H9 (cell line): Measurements from ENCODE around the gene CPNE2. TPM values are rescaled to one million over a fixed set of nuclear protein-coding genes. Genes with fewer than 3 reads are reported as not detected.

ENCODE experiments used
- DNase-seq: peaks from one replicate; pipeline ENCODE4 v3.0.0-alpha.2; 2017
- H2AFZ ChIP-seq: one replicate; pipeline ENCODE4 v1.6.1; 2013; ENCODE audit warnings: mild to moderate bottlenecking, low read length, control low read depth, moderate library complexity
- H2AK5ac ChIP-seq: 2 replicates; pipeline ENCODE4 v1.6.1; 2013; ENCODE audit warnings: low read length, control low read depth, mixed read lengths; ENCODE audit not compliant: insufficient read length
- H2BK120ac ChIP-seq: one replicate; pipeline ENCODE4 v1.6.1; 2013; ENCODE audit warnings: low read depth, mild to moderate bottlenecking, low read length, control low read depth, inconsistent platforms; ENCODE audit not compliant: poor library complexity, severe bottlenecking
- H2BK12ac ChIP-seq: 2 replicates; pipeline ENCODE4 v1.6.1; 2013; ENCODE audit warnings: low read length, control low read depth, mixed read lengths, low read depth; ENCODE audit not compliant: insufficient read length
- H2BK15ac ChIP-seq: 2 replicates; pipeline ENCODE4 v1.6.1; 2013; ENCODE audit warnings: low read depth, low read length, control low read depth
- H2BK20ac ChIP-seq: one replicate; pipeline ENCODE4 v1.6.1; 2013; ENCODE audit warnings: low read depth, mild to moderate bottlenecking, low read length, control low read depth, inconsistent platforms; ENCODE audit not compliant: poor library complexity, severe bottlenecking
- H2BK5ac ChIP-seq: 2 replicates; pipeline ENCODE4 v1.6.1; 2013; ENCODE audit warnings: low read length, control low read depth, mixed read lengths; ENCODE audit not compliant: insufficient read length
- H3K14ac ChIP-seq: 2 replicates; pipeline ENCODE4 v1.6.1; 2013; ENCODE audit warnings: low read length, control low read depth; ENCODE audit not compliant: insufficient read depth
- H3K18ac ChIP-seq: 2 replicates; pipeline ENCODE4 v1.6.1; 2013; ENCODE audit warnings: low read depth, mild to moderate bottlenecking, mixed read lengths, low read length, control low read depth; ENCODE audit not compliant: insufficient read length
- H3K23ac ChIP-seq: 2 replicates; pipeline ENCODE4 v1.6.1; 2013; ENCODE audit warnings: low read length, control low read depth, mixed read lengths, low read depth; ENCODE audit not compliant: insufficient read length
- H3K23me2 ChIP-seq: 2 replicates; pipeline ENCODE4 v1.6.1; 2013; ENCODE audit warnings: low read depth, mild to moderate bottlenecking, mixed read lengths, low read length, control low read depth; ENCODE audit not compliant: insufficient read length, poor library complexity, severe bottlenecking
- H3K27ac ChIP-seq: 2 replicates; pipeline ENCODE4 v1.5.1; 2013; ENCODE audit warnings: low read length, control low read depth, mixed read lengths, low read depth; ENCODE audit not compliant: insufficient read length
- H3K27me3 ChIP-seq: 2 replicates; pipeline ENCODE4 v1.6.1; 2013; ENCODE audit warnings: low read length, control low read depth, inconsistent platforms; ENCODE audit not compliant: insufficient read depth
- H3K4ac ChIP-seq: 2 replicates; pipeline ENCODE4 v1.6.1; 2013; ENCODE audit warnings: low read depth, mild to moderate bottlenecking, control low read depth, inconsistent platforms, low read length, moderate library complexity
- H3K4me1 ChIP-seq: 2 replicates; pipeline ENCODE4 v1.6.1; 2013; ENCODE audit warnings: low read length, control low read depth, inconsistent platforms; ENCODE audit not compliant: insufficient read depth
- H3K4me2 ChIP-seq: 2 replicates; pipeline ENCODE4 v1.6.1; 2013; ENCODE audit warnings: low read length, control low read depth, mixed read lengths; ENCODE audit not compliant: insufficient read length, insufficient read depth
- H3K56ac ChIP-seq: 2 replicates; pipeline ENCODE4 v1.6.1; 2013; ENCODE audit warnings: low read depth, mild to moderate bottlenecking, mixed read lengths, low read length, control low read depth; ENCODE audit not compliant: insufficient read length
- H3K79me1 ChIP-seq: 2 replicates; pipeline ENCODE4 v1.6.1; 2013; ENCODE audit warnings: low read depth, mild to moderate bottlenecking, moderate library complexity, low read length, control low read depth, inconsistent platforms; ENCODE audit not compliant: insufficient read depth, poor library complexity, severe bottlenecking
- H3K79me2 ChIP-seq: 2 replicates; pipeline ENCODE4 v1.6.1; 2013; ENCODE audit warnings: low read length, control low read depth, inconsistent platforms; ENCODE audit not compliant: insufficient read depth
- H3K9ac ChIP-seq: 2 replicates; pipeline ENCODE4 v1.6.1; 2013; ENCODE audit warnings: low read length, control low read depth, mixed read lengths; ENCODE audit not compliant: insufficient read length; ENCODE audit errors: extremely low read depth
- H3K9me3 ChIP-seq: one replicate; pipeline ENCODE4 v1.6.1; 2013; ENCODE audit warnings: low read depth, low read length, inconsistent platforms; ENCODE audit not compliant: control insufficient read depth
- H3T11ph ChIP-seq: one replicate; pipeline ENCODE4 v1.6.1; 2013; ENCODE audit warnings: mild to moderate bottlenecking, low read length, control low read depth, inconsistent platforms
- H4K20me1 ChIP-seq: one replicate; pipeline ENCODE4 v1.6.1; 2013; ENCODE audit not compliant: control insufficient read depth, insufficient read length, insufficient read depth
- H4K5ac ChIP-seq: 2 replicates; pipeline ENCODE4 v1.6.1; 2013; ENCODE audit warnings: low read depth, mild to moderate bottlenecking, mixed read lengths, low read length, control low read depth; ENCODE audit not compliant: insufficient read length
- H4K8ac ChIP-seq: replicated peaks from 2 replicates; pipeline ENCODE4 v1.6.1; 2013; ENCODE audit warnings: low read length, control low read depth, mixed read lengths, low read depth; ENCODE audit not compliant: insufficient read length
- H4K91ac ChIP-seq: 2 replicates; pipeline ENCODE4 v1.6.1; 2013; ENCODE audit warnings: low read depth, mild to moderate bottlenecking, moderate library complexity, mixed read lengths, low read length, control low read depth; ENCODE audit not compliant: insufficient read length
- H3K27ac Mint-ChIP-seq, 3 experiments: 2 replicates in 2 of 3; 3 replicates in 1 of 3; pipeline ENCODE4 v1.8.0; 2020 to 2021; ENCODE audit warnings: mixed read lengths in 3 of 3, mild to moderate bottlenecking in 1 of 3, moderate library complexity in 1 of 3
- H3K27me3 Mint-ChIP-seq: 2 replicates; pipeline ENCODE4 v1.8.0; 2021; ENCODE audit warnings: low read depth, mild to moderate bottlenecking, moderate library complexity, mixed read lengths
- H3K36me3 Mint-ChIP-seq, 3 experiments: 2 replicates in 2 of 3; 3 replicates in 1 of 3; pipeline ENCODE4 v1.8.0; 2020 to 2021; ENCODE audit warnings: low read depth in 3 of 3, mixed read lengths in 3 of 3; ENCODE audit not compliant: insufficient read depth in 1 of 3
- H3K4me1 Mint-ChIP-seq, 2 experiments: 2 replicates each; pipeline ENCODE4 v1.8.0; 2020; ENCODE audit warnings: mixed read lengths in 2 of 2
- H3K4me3 Mint-ChIP-seq, 2 experiments: 2 replicates in 1 of 2; 3 replicates in 1 of 2; pipeline ENCODE4 v1.8.0; 2020 to 2021; ENCODE audit warnings: mild to moderate bottlenecking in 2 of 2, mixed read lengths in 2 of 2, moderate library complexity in 1 of 2
- H3K9me3 Mint-ChIP-seq, 2 experiments: 2 replicates in 1 of 2; 3 replicates in 1 of 2; pipeline ENCODE4 v1.8.0; 2020; ENCODE audit warnings: mild to moderate bottlenecking in 2 of 2, mixed read lengths in 2 of 2, moderate library complexity in 1 of 2
- CTCF ChIP-seq: fragments of 200-600 bp; sonication (generic); conservative IDR thresholded peaks from 3 replicates; pipeline ENCODE4 v1.8.0; 2021; ENCODE audit warnings: antibody characterized with exemption, mild to moderate bottlenecking
- WGBS: extraction: QIAGEN DNeasy Blood & Tissue Kit; methylation state at CpG from one replicate; pipeline ENCODE4 v1.1.7; 2013; ENCODE audit warnings: missing lambda C conversion rate, low lambda C conversion rate, mixed read lengths; ENCODE audit not compliant: insufficient read length; ENCODE audit errors: extremely low coverage; 5-methylcytosine and 5-hydroxymethylcytosine counted together
- total RNA-seq: library from RNA; stranded (reverse); gene quantifications from 2 replicates; pipeline ENCODE4 v1.2.1, GENCODE V29; 2021

CPNE2 gene
- total RNA-seq, 1 experiment from 2014 or later = 8.0 TPM

GRCh38 chr16:57061084-57061905, 31.1 kb upstream of the CPNE2 start:
- Histone ChIP-seq H3K9ac (no peak overlapping the region), H3K14ac (no peak overlapping the region), H3K4me2 (no peak overlapping the region), H2BK120ac (no peak overlapping the region), H2BK15ac (no peak overlapping the region), H3K27me3 (no peaks in the 10 kb centered on the region), H2BK20ac (no peak overlapping the region), H3K18ac (no peak overlapping the region), H4K5ac (no peak overlapping the region), H3K23ac (no peak overlapping the region), H3K56ac (no peak overlapping the region), H3K79me2 (no peaks in the 10 kb centered on the region), H3K4me1 (no peaks in the 10 kb centered on the region), H2AK5ac (no peak overlapping the region), H3K79me1 (no peaks in the 10 kb centered on the region), H3K27ac (no peak overlapping the region), H3K23me2 (no peaks in the 10 kb centered on the region), H2BK5ac (no peak overlapping the region), H2AFZ (no peak overlapping the region), H2BK12ac (no peak overlapping the region), H3K4ac (no peak overlapping the region), H4K8ac (no peak overlapping the region), H4K91ac (no peak overlapping the region), H3T11ph (no peak overlapping the region), H4K20me1 (no peaks in the 10 kb centered on the region), H3K9me3 (no peaks in the 10 kb centered on the region)
- no peaks in the 10 kb centered on the region; a peak in 1 of 5 replicates for H3K9me3 Mint-ChIP-seq
- H3K27ac Mint-ChIP-seq = peak overlapping the region in 1 of 3 experiments; percentile 71; a peak in 1 of 7 replicates
- H3K36me3 Mint-ChIP-seq = no peaks in the 10 kb centered on the region
- WGBS = no CpG with 5 or more reads among the region's 11 CpGs
- no peak for DNase-seq
- H3K4me3 Mint-ChIP-seq = no peak overlapping the region
- H3K27me3 Mint-ChIP-seq = peaks cover 1% of the 10 kb centered on the region; the same call in 1 of the 2 replicates
- H3K4me1 Mint-ChIP-seq = no peaks in the 10 kb centered on the region
- no peak for TF ChIP-seq CTCF
